HG03103 (cell line): ENCODE results near the gene KNOP1.
"Not testable (repeated sequence)": the region's sequence is repeated elsewhere in the genome, so short reads cannot be mapped to it uniquely, and the experiment has no call there.

ENCODE experiments used
- ATAC-seq: cut with Tn5 transposase; IDR thresholded peaks from one replicate; pipeline ENCODE4 v1.9.1; 2021; ENCODE audit warnings: low read depth; ENCODE audit not compliant: unreplicated experiment

Gene KNOP1

GRCh38 chr16:19743816-19744159 is 25.8 kb upstream of the KNOP1 start:
- no peak for ATAC-seq

- no peak for ATAC-seq
Observed at GRCh38 chr16:19741354-19741753, 23.3 kb upstream of the KNOP1 start.

- ATAC-seq, result no peak
Observed at GRCh38 chr16:19737306-19738038, 19.4 kb upstream of the KNOP1 start.

- ATAC-seq, result no peak
Observed at GRCh38 chr16:19735074-19735867, 17.2 kb upstream of the KNOP1 start.

- no peak for ATAC-seq
Observed at GRCh38 chr16:19733551-19733950, 15.5 kb upstream of the KNOP1 start.

GRCh38 chr16:19728636-19728965 is 10.6 kb upstream of the KNOP1 start:
- no peak for ATAC-seq

GRCh38 chr16:19722981-19723380 is 5.0 kb upstream of the KNOP1 start:
- no peak for ATAC-seq

GRCh38 chr16:19722269-19722952 is 4.4 kb upstream of the KNOP1 start:
- no peak for ATAC-seq

- ATAC-seq, result no peak
Observed at GRCh38 chr16:19718624-19718965, 568 bp upstream of the KNOP1 start.

GRCh38 chr16:19717314-19717713 is 713 bp downstream of the KNOP1 start:
- ATAC-seq, result no peak

- not testable (repeated sequence) for ATAC-seq
Observed at GRCh38 chr16:19716728-19717127, 1.3 kb downstream of the KNOP1 start.

- ATAC-seq, result no peak
Observed at GRCh38 chr16:19716183-19716582, 1.8 kb downstream of the KNOP1 start.

- no peak for ATAC-seq
Observed at GRCh38 chr16:19715566-19715965, 2.5 kb downstream of the KNOP1 start.

- no peak for ATAC-seq
Observed at GRCh38 chr16:19713697-19714096, 4.3 kb downstream of the KNOP1 start.

GRCh38 chr16:19712418-19713058 is 5.5 kb downstream of the KNOP1 start:
- no peak for ATAC-seq

- ATAC-seq, result no peak
Observed at GRCh38 chr16:19711643-19712042, 6.4 kb downstream of the KNOP1 start.

GRCh38 chr16:19710991-19711545 is 7.0 kb downstream of the KNOP1 start:
- ATAC-seq, result no peak

- ATAC-seq, result no peak
Observed at GRCh38 chr16:19710191-19710908, 7.7 kb downstream of the KNOP1 start.

- ATAC-seq, result no peak
Observed at GRCh38 chr16:19709381-19710136, 8.5 kb downstream of the KNOP1 start.
